Loucy (cell line): ENCODE results near the gene ZNF227.

Experiments used
- H2AFZ ChIP-seq: fragments of 200-600 bp; sonication (generic); 2 replicates; pipeline ENCODE4 v1.6.0; 2016; ENCODE audit warnings: antibody characterized with exemption, mild to moderate bottlenecking, low read length, moderate library complexity
- H3F3A ChIP-seq: fragments of 200-600 bp; 2 replicates; pipeline ENCODE4 v1.6.0; 2016; ENCODE audit warnings: antibody characterized with exemption, low read depth, mild to moderate bottlenecking
- H3K27me3 ChIP-seq: fragments of 200-600 bp; sonication (generic); 2 replicates; pipeline ENCODE4 v1.6.1; 2014; ENCODE audit warnings: low read length, mild to moderate bottlenecking; ENCODE audit not compliant: insufficient read depth, poor library complexity, severe bottlenecking
- H3K36me3 ChIP-seq: fragments of 200-600 bp; sonication (generic); 2 replicates; pipeline ENCODE4 v1.6.1; 2016; ENCODE audit warnings: low read length; ENCODE audit not compliant: insufficient read depth
- H3K4me1 ChIP-seq: fragments of 200-600 bp; sonication (generic); 2 replicates; pipeline ENCODE4 v1.5.1; 2014; ENCODE audit warnings: low read length, mild to moderate bottlenecking; ENCODE audit not compliant: insufficient read depth, poor library complexity, severe bottlenecking
- H3K4me2 ChIP-seq: fragments of 200-600 bp; sonication (generic); 2 replicates; pipeline ENCODE4 v1.6.0; 2014; ENCODE audit warnings: antibody characterized with exemption, low read length, low read depth, mild to moderate bottlenecking; ENCODE audit not compliant: poor library complexity, severe bottlenecking
- H3K4me3 ChIP-seq: fragments of 200-600 bp; sonication (generic); 2 replicates; pipeline ENCODE4 v1.5.1; 2014; ENCODE audit warnings: low read length, mild to moderate bottlenecking, mixed read lengths; ENCODE audit not compliant: poor library complexity, severe bottlenecking
- H3K79me2 ChIP-seq: fragments of 200-600 bp; sonication (generic); 2 replicates; pipeline ENCODE4 v1.6.1; 2014; ENCODE audit warnings: low read length; ENCODE audit not compliant: insufficient read depth
- H3K9ac ChIP-seq: fragments of 200-600 bp; sonication (generic); 2 replicates; pipeline ENCODE4 v1.6.0; 2014; ENCODE audit warnings: mild to moderate bottlenecking, low read depth, low read length, moderate library complexity; ENCODE audit not compliant: poor library complexity, severe bottlenecking
- H3K9me2 ChIP-seq: fragments of 200-600 bp; sonication (generic); replicated peaks from 2 replicates; pipeline ENCODE4 v1.6.1; 2016; ENCODE audit warnings: low read depth, low read length, mixed read lengths
- H3K9me3 ChIP-seq: fragments of 200-600 bp; sonication (generic); 2 replicates; pipeline ENCODE4 v1.6.1; 2014; ENCODE audit warnings: mild to moderate bottlenecking, antibody characterized with exemption, low read length, low read depth; ENCODE audit not compliant: insufficient read depth
- H4K20me1 ChIP-seq: fragments of 200-600 bp; sonication (generic); 2 replicates; pipeline ENCODE4 v1.6.0; 2014; ENCODE audit warnings: antibody characterized with exemption, low read length, mild to moderate bottlenecking; ENCODE audit not compliant: insufficient read depth, poor library complexity, severe bottlenecking
- CTCF ChIP-seq: fragments of 200-600 bp; sonication (generic); conservative IDR thresholded peaks from 2 replicates; pipeline ENCODE4 v1.5.1; 2014; ENCODE audit warnings: mild to moderate bottlenecking, antibody characterized with exemption, low read length
- EZH2phosphoT487 ChIP-seq: fragments of 200-600 bp; IDR thresholded peaks from 2 replicates; pipeline ENCODE4 v1.6.1; 2018; ENCODE audit warnings: antibody characterized with exemption, mild to moderate bottlenecking, moderate library complexity, borderline replicate concordance

Gene ZNF227

GRCh38 chr19:44282846-44283245, 70.5 kb downstream of the ZNF227 start:
- Histone ChIP-seq H3K4me2 (no peak overlapping the region), H3F3A (no peaks in the 10 kb centered on the region), H4K20me1 (no peaks in the 10 kb centered on the region), H3K27me3 (no peaks in the 10 kb centered on the region), H3K4me3 (no peak overlapping the region), H2AFZ (no peak overlapping the region), H3K9me3 (no peaks in the 10 kb centered on the region), H3K9ac (no peak overlapping the region), H3K79me2 (no peaks in the 10 kb centered on the region), H3K9me2 (no peaks in the 10 kb centered on the region), H3K4me1 (no peaks in the 10 kb centered on the region), H3K36me3 (peaks cover 13% of the 10 kb centered on the region; the same call in 1 of the 2 replicates)
- TF ChIP-seq CTCF, result no peak
- no peak for TF ChIP-seq EZH2phosphoT487

GRCh38 chr19:44284968-44285367, 72.6 kb downstream of the ZNF227 start:
- Histone ChIP-seq H4K20me1 (no peaks in the 10 kb centered on the region), H3K36me3 (peaks cover 34% of the 10 kb centered on the region; the same call in 1 of the 2 replicates), H2AFZ (no peak overlapping the region), H3K4me2 (no peak overlapping the region), H3K4me3 (no peak overlapping the region), H3K9ac (no peak overlapping the region), H3K79me2 (no peaks in the 10 kb centered on the region), H3K4me1 (no peaks in the 10 kb centered on the region), H3K27me3 (no peaks in the 10 kb centered on the region), H3K9me3 (no peaks in the 10 kb centered on the region), H3K9me2 (no peaks in the 10 kb centered on the region), H3F3A (no peaks in the 10 kb centered on the region)
- TF ChIP-seq EZH2phosphoT487 (no peak), CTCF (no peak)
